GM23338 (cell line): Measurements from ENCODE around the gene FSD1. TPM values are rescaled to one million over a fixed set of nuclear protein-coding genes. Genes with fewer than 3 reads are reported as not detected.

Experiments
- ATAC-seq: fragments of 200-7000 bp; cut with Tn5 transposase; 3 replicates; pipeline ENCODE4 v1.9.1; 2020
- DNase-seq: peaks from one replicate; pipeline ENCODE4 v3.0.0-alpha.2; 2015; ENCODE audit warnings: low spot score
- H2AFZ ChIP-seq: fragments of 200-600 bp; sonication (generic); 2 replicates; pipeline ENCODE4 v1.8.0; 2016; ENCODE audit warnings: antibody characterized with exemption, mild to moderate bottlenecking, moderate library complexity
- H3F3A ChIP-seq: fragments of 200-600 bp; sonication (generic); replicated peaks from 2 replicates; pipeline ENCODE4 v1.8.0; 2017; ENCODE audit warnings: antibody characterized with exemption, mixed run types, low read depth
- H3K27ac ChIP-seq: fragments of 200-600 bp; sonication (generic); 2 replicates; pipeline ENCODE4 v1.6.1; 2016; ENCODE audit warnings: low read depth
- H3K27me3 ChIP-seq: fragments of 200-600 bp; sonication (generic); 2 replicates; pipeline ENCODE4 v1.8.0; 2016; ENCODE audit warnings: mild to moderate bottlenecking, mixed run types, moderate library complexity; ENCODE audit not compliant: insufficient read depth
- H3K36me3 ChIP-seq: fragments of 200-600 bp; sonication (generic); 2 replicates; pipeline ENCODE4 v1.8.0; 2016; ENCODE audit warnings: mild to moderate bottlenecking; ENCODE audit not compliant: insufficient read depth
- H3K4me1 ChIP-seq: fragments of 200-600 bp; sonication (generic); 2 replicates; pipeline ENCODE4 v1.8.0; 2016; ENCODE audit warnings: mild to moderate bottlenecking, moderate library complexity; ENCODE audit not compliant: insufficient read depth
- H3K4me2 ChIP-seq: fragments of 200-600 bp; sonication (generic); 2 replicates; pipeline ENCODE4 v1.7.1; 2017; ENCODE audit warnings: mixed run types
- H3K4me3 ChIP-seq: fragments of 200-600 bp; sonication (generic); 2 replicates; pipeline ENCODE4 v1.6.1; 2016; ENCODE audit warnings: mixed run types
- H3K79me2 ChIP-seq: fragments of 200-600 bp; sonication (generic); replicated peaks from 2 replicates; pipeline ENCODE4 v1.8.0; 2017; ENCODE audit warnings: mild to moderate bottlenecking; ENCODE audit not compliant: insufficient read depth
- H3K9me2 ChIP-seq: fragments of 200-600 bp; sonication (generic); 2 replicates; pipeline ENCODE4 v1.8.0; 2017; ENCODE audit not compliant: insufficient read depth
- H4K20me1 ChIP-seq: fragments of 200-600 bp; sonication (generic); replicated peaks from 2 replicates; pipeline ENCODE4 v1.8.0; 2017; ENCODE audit warnings: mild to moderate bottlenecking; ENCODE audit not compliant: insufficient read depth
- H3K27ac Mint-ChIP-seq: 2 replicates; pipeline ENCODE4 v1.8.0; 2020; ENCODE audit warnings: inconsistent platforms, mild to moderate bottlenecking, moderate library complexity, mixed read lengths
- H3K27me3 Mint-ChIP-seq: 3 replicates; pipeline ENCODE4 v1.8.0; 2022; ENCODE audit warnings: low read depth, mild to moderate bottlenecking, moderate library complexity, mixed read lengths, inconsistent platforms; ENCODE audit not compliant: insufficient read depth, poor library complexity
- H3K36me3 Mint-ChIP-seq: 3 replicates; pipeline ENCODE4 v1.8.0; 2021; ENCODE audit warnings: low read depth, mild to moderate bottlenecking, inconsistent platforms, moderate library complexity, mixed read lengths
- H3K4me1 Mint-ChIP-seq: 3 replicates; pipeline ENCODE4 v1.8.0; 2020; ENCODE audit warnings: mild to moderate bottlenecking, inconsistent platforms, mixed read lengths
- H3K4me3 Mint-ChIP-seq: 3 replicates; pipeline ENCODE4 v1.8.0; 2021; ENCODE audit warnings: moderate library complexity, mild to moderate bottlenecking, inconsistent platforms, mixed read lengths
- H3K9me3 Mint-ChIP-seq: 3 replicates; pipeline ENCODE4 v1.8.0; 2020; ENCODE audit warnings: moderate library complexity, mild to moderate bottlenecking, inconsistent platforms, mixed read lengths
- CREB1 ChIP-seq: fragments of 250-450 bp; sonication (Bioruptor Pico); IDR thresholded peaks from 2 replicates; pipeline ENCODE4 v1.5.0; 2020; ENCODE audit warnings: low read depth, mild to moderate bottlenecking, moderate library complexity
- CTCF ChIP-seq, 2 experiments: fragments of 200-600 bp in 1 of 2; sonication (generic) in 1 of 2; conservative IDR thresholded peaks; 2 replicates each; pipeline versions ENCODE4 v1.5.1 to v1.6.1; 2016 to 2017; ENCODE audit warnings: antibody characterized with exemption in 2 of 2, low read depth in 2 of 2, mild to moderate bottlenecking in 2 of 2, moderate library complexity in 1 of 2
- ETS1 ChIP-seq: IDR thresholded peaks from 2 replicates; pipeline ENCODE4 v1.6.1; 2016; ENCODE audit warnings: antibody characterized with exemption
- EZH2 ChIP-seq: fragments of 200-600 bp; sonication (generic); IDR thresholded peaks from one replicate; pipeline ENCODE4 v1.8.0; 2017; ENCODE audit warnings: antibody characterized with exemption, mild to moderate bottlenecking, low read depth; ENCODE audit not compliant: unreplicated experiment
- EZH2phosphoT487 ChIP-seq: fragments of 200-600 bp; sonication (generic); IDR thresholded peaks from one replicate; pipeline ENCODE4 v1.8.1; 2018; ENCODE audit warnings: antibody characterized with exemption; ENCODE audit not compliant: unreplicated experiment
- JUNB ChIP-seq: IDR thresholded peaks from one replicate; pipeline ENCODE4 v1.6.1; 2016; ENCODE audit warnings: antibody characterized with exemption; ENCODE audit not compliant: unreplicated experiment
- NANOG ChIP-seq: IDR thresholded peaks from 2 replicates; pipeline ENCODE4 v1.6.1; 2016; ENCODE audit warnings: antibody characterized with exemption, borderline replicate concordance
- POLR2AphosphoS5 ChIP-seq: IDR thresholded peaks from 2 replicates; pipeline ENCODE4 v1.6.1; 2016; ENCODE audit warnings: antibody characterized with exemption, low read depth
- REST ChIP-seq: IDR thresholded peaks from one replicate; pipeline ENCODE4 v1.6.1; 2018; ENCODE audit warnings: antibody characterized with exemption; ENCODE audit not compliant: unreplicated experiment
- STAT1 ChIP-seq: IDR thresholded peaks from one replicate; pipeline ENCODE4 v1.6.1; 2016; ENCODE audit warnings: antibody characterized with exemption; ENCODE audit not compliant: unreplicated experiment
- ZNF114 ChIP-seq: fragments of 250-450 bp; sonication (Bioruptor Pico); IDR thresholded peaks from 2 replicates; pipeline ENCODE4 v1.5.0; 2020; ENCODE audit warnings: mild to moderate bottlenecking, moderate library complexity
- ZNF331 ChIP-seq: fragments of 250-450 bp; sonication (Bioruptor Pico); IDR thresholded peaks from 2 replicates; pipeline ENCODE4 v1.5.0; 2020; ENCODE audit warnings: low read depth, mild to moderate bottlenecking, moderate library complexity
- polyA plus RNA-seq: library from polyadenylated mRNA; unstranded; fragments of >200 nt; fragmentation: Nextera tagmentation; extraction: Ambion mirVana; gene quantifications from 2 replicates; pipeline ENCODE4 v1.2.1, GENCODE V29; 2016
- total RNA-seq: library from RNA; depleted of rRNA; stranded (reverse); fragments of >200 nt; shearing (Covaris generic); gene quantifications from 2 replicates; pipeline ENCODE4 v1.2.3, GENCODE V29; 2014

Gene FSD1
- total and polyA plus RNA-seq, 2 experiments from 2014 or later, result 50.7 to 82.9 TPM

DNA sequence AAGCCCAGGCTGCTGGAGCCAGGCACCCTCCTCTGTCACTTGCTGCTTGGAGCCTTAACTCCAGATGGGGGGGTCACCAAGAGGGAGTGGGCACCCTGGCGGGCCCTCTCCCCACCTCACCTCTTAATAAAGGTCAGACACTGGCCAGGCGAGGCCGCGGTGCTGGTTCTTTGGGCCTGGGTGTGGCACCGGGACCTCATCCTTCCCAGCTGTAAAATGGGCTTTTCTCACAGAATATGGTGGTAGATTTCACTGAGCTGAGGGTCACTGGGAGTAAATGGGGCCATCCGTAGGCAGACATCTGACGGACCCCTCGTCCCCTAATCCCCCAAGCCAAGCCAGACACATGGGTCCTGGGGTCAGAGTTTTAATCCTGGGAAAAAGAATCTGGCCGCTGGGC lies 19.3 kb downstream of the FSD1 start (continued):
- TF ChIP-seq POLR2AphosphoS5 (no peak), CTCF (conservative IDR thresholded peaks at IDR 0.05; ENCODE audit: low read depth in 2 of 2) (no peak)

- Histone ChIP-seq H3K27me3 (no peaks in the 10 kb centered on the region), H3K4me2 (no peak overlapping the region), H4K20me1 (no peaks in the 10 kb centered on the region), H3F3A (peaks cover 6% of the 10 kb centered on the region; the same call in 1 of the 2 replicates), H2AFZ (no peak overlapping the region), H3K79me2 (no peaks in the 10 kb centered on the region), H3K27ac (no peak overlapping the region), H3K9me2 (no peaks in the 10 kb centered on the region), H3K36me3 (no peaks in the 10 kb centered on the region; the same call in 1 of the 2 replicates), H3K4me1 (peaks cover 3% of the 10 kb centered on the region; the same call in 1 of the 2 replicates), H3K4me3 (no peak overlapping the region)
- Mint-ChIP-seq H3K9me3 (peaks cover 21% of the 10 kb centered on the region), H3K27me3 (peaks cover 32% of the 10 kb centered on the region), H3K27ac (no peak overlapping the region), H3K4me3 (no peak overlapping the region), H3K4me1 (peaks cover 15% of the 10 kb centered on the region), H3K36me3 (peaks cover 38% of the 10 kb centered on the region)
- no peak for DNase-seq
- ATAC-seq, result no peak
- TF ChIP-seq EZH2, result no peak
- no peak for TF ChIP-seq STAT1
- TF ChIP-seq ZNF331 (CRISPR knock-in tag), result no peak
- no peak for TF ChIP-seq EZH2phosphoT487
- TF ChIP-seq NANOG, result no peak
- no peak for TF ChIP-seq CREB1 (CRISPR knock-in tag)
- TF ChIP-seq REST, result no peak
- no peak for TF ChIP-seq CTCF (conservative IDR thresholded peaks at IDR 0.05; ENCODE audit: low read depth in 2 of 2)
- TF ChIP-seq ETS1, result no peak
- TF ChIP-seq JUNB, result no peak
- no peak for TF ChIP-seq POLR2AphosphoS5
- TF ChIP-seq ZNF114 (CRISPR knock-in tag), result no peak
Measured at GRCh38 chr19:4324228-4324627, 19.8 kb downstream of the FSD1 start.
